Effector memory CD4-positive, alpha-beta T cell (primary cell): Measurements from ENCODE around the gene PPP2R5D.

Experiments used
- DNase-seq, 3 donors: peaks; one replicate each; pipeline ENCODE4 v3.0.0-alpha.2; 2020
- H3K27ac ChIP-seq: 2 replicates; pipeline ENCODE4 v1.7.0; 2013; ENCODE audit warnings: mild to moderate bottlenecking, low read length, moderate library complexity; ENCODE audit not compliant: insufficient read depth, poor library complexity, severe bottlenecking
- H3K27me3 ChIP-seq: replicated peaks from 2 replicates; pipeline ENCODE4 v1.7.0; 2013; ENCODE audit warnings: mild to moderate bottlenecking, low read length; ENCODE audit not compliant: insufficient read depth, control insufficient read depth, poor library complexity, severe bottlenecking
- H3K36me3 ChIP-seq: 2 replicates; pipeline ENCODE4 v1.7.0; 2013; ENCODE audit warnings: mild to moderate bottlenecking, low read length, moderate library complexity; ENCODE audit not compliant: control insufficient read depth, insufficient read depth
- H3K4me1 ChIP-seq: 2 replicates; pipeline ENCODE4 v1.7.0; 2013; ENCODE audit warnings: low read length, mild to moderate bottlenecking; ENCODE audit not compliant: control insufficient read depth, insufficient read depth, poor library complexity, severe bottlenecking
- H3K4me3 ChIP-seq: 2 replicates; pipeline ENCODE4 v1.7.0; 2013; ENCODE audit warnings: low read length, low read depth, mild to moderate bottlenecking; ENCODE audit not compliant: insufficient read depth, poor library complexity, severe bottlenecking
- H3K9me3 ChIP-seq: 2 replicates; pipeline ENCODE4 v1.7.0; 2013; ENCODE audit warnings: mild to moderate bottlenecking, low read length, moderate library complexity; ENCODE audit not compliant: control insufficient read depth

PPP2R5D gene

GRCh38 chr6:42971746-42972327, 12.5 kb upstream of the PPP2R5D start:
- Histone ChIP-seq H3K27ac (no peak overlapping the region), H3K9me3 (no peaks in the 10 kb centered on the region), H3K4me3 (no peak overlapping the region), H3K36me3 (peaks cover 3% of the 10 kb centered on the region), H3K4me1 (no peaks in the 10 kb centered on the region), H3K27me3 (no peaks in the 10 kb centered on the region)
- DNase-seq = no peak

DNA sequence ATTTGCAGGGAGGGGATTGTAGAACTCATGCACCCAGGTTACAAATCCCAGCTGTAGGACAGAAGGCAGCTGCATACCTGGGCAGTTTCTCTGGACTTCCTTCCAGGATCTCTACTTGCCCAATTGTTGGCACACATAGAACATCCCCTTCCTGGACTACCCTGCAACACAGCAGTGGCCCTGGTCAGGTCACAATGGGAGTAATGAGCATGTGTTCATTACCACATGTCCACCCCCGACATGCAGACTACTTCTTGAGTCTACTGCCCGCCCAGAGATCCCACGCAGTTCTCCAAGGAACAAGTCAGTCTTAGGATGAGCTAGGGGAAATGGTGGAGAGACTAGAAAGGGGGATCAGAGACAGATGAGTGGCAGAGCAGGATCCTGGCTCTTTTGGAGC, 10.4 kb upstream of the PPP2R5D start:
- H3K4me3 ChIP-seq = no peak overlapping the region
- no peaks in the 10 kb centered on the region for H3K27me3 ChIP-seq
- H3K4me1 ChIP-seq = peaks cover 11% of the 10 kb centered on the region
- H3K36me3 ChIP-seq = no peaks in the 10 kb centered on the region
- no peaks in the 10 kb centered on the region for H3K9me3 ChIP-seq
- no peak overlapping the region for H3K27ac ChIP-seq
- no peak for DNase-seq

DNA sequence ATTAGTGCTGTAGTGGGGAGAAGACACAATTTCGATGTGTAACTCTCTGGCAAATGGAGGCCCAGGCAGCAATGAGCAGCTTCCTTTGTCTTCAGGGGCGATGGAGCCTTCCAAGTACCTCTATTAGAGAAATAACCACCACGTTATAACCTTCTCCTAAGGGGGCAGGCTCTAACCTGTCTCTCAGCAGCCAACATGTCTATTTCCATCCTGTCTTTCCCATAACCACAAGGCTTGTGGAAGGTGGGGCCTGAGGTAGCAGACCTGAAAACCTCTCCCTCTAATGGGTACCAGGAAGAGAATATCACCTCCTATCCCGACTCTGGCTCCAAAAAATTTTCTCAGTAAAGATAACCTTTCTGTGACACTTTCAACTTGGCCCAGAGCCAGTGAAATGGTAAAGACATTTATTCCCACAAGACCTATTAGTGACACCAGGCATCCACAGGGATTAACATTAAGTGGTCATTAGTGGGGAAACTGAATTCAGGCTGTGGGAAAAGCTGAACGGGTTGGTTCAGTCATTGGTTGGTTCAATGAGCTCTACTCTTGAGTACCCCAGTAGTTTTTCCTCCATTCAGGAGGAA, 9.4 kb upstream of the PPP2R5D start:
- no peak overlapping the region for H3K4me3 ChIP-seq
- H3K27ac ChIP-seq = no peak overlapping the region
- no peaks in the 10 kb centered on the region for H3K9me3 ChIP-seq
- H3K4me1 ChIP-seq = peaks cover 15% of the 10 kb centered on the region
- no peaks in the 10 kb centered on the region for H3K36me3 ChIP-seq
- no peak for DNase-seq
- no peaks in the 10 kb centered on the region for H3K27me3 ChIP-seq

GRCh38 chr6:42978487-42978838, 5.9 kb upstream of the PPP2R5D start:
- peak overlapping the region; percentile 83 for H3K27ac ChIP-seq
- no peak for DNase-seq
- peak overlapping the region; percentile 80 for H3K4me3 ChIP-seq
- H3K27me3 ChIP-seq = no peaks in the 10 kb centered on the region
- no peaks in the 10 kb centered on the region for H3K36me3 ChIP-seq
- H3K4me1 ChIP-seq = peaks cover 22% of the 10 kb centered on the region
- H3K9me3 ChIP-seq = no peaks in the 10 kb centered on the region

DNA sequence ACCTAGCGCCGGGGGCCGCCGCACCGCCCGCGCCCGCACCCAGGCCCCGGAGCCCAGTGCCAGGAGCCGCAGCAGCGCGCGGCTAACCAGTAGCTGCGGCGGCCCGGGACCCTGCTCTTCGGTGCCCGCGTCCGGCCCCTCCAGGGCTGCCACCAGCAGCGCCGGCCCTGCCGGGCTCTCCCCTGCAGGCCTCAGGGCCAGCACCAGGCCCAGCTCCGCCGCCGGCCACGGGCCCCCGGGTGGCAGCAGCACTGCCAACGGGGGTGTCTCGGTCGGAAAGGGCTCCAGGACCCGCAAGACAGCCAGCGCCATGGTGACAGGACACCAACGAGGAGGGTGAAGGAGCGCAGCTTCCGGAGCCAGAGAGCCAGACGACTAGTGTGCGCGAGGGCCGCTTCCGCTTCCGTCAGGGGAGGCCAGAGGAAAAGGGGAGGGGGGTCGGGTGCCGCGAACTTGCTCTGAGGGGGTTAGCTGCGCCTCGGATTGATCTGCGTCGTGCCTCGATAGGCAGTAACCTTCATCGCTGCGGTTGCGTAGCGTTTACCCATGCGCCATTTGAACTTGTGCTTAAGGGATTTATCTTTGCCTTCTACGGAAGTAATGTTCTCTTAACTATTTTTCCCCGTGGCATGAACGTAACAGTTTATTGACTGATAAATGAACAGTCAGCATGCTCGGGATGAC, 5.4 kb upstream of the PPP2R5D start, which contains the start of gene PEX6:
TSS of gene PEX6 (minus strand) at position 343 of the 684 bp plus-strand sequence. CDS start at position 312, 31 bp downstream.
- no peaks in the 10 kb centered on the region for H3K9me3 ChIP-seq
- H3K36me3 ChIP-seq = no peaks in the 10 kb centered on the region
- peak within 1 kb of the TSS; percentile 83 for H3K27ac ChIP-seq
- H3K4me1 ChIP-seq = peaks cover 27% of the 10 kb centered on the region
- peak; percentile 86 to 90 (median 89) for DNase-seq
- H3K4me3 ChIP-seq = peak within 1 kb of the TSS; percentile 80
- no peaks in the 10 kb centered on the region for H3K27me3 ChIP-seq

DNA sequence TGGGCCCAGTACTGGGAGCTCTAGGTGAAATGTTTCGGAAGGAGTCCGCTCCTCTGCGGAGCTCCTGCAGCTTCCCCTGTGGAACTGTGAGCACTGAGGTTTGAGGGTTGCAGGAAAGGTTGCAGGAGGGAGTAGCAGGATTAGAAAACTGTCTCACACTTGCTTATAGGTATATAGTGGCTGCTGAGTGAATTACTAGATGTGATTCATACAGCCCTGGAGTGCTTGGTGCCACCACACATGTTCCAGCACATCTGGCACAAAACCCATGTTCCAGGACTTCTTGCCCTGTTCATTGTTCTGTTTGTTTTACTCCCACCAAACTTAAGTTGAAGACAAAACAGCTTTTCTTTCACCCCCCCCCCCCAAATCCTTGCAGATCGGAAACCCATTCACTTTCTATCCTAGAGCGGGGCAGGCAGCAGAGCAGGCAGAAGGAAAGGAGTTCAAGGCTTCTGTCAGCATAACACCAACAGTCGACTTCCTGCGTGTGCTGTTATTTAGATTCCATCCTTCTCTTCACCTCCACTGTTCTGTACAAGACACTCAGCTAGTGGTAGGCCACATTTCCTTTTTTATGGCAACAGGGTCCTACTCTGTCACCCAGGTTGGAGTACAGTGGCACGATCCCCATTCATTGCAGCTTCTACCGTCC, 4.7 kb upstream of the PPP2R5D start:
- Histone ChIP-seq H3K9me3 (no peaks in the 10 kb centered on the region), H3K36me3 (no peaks in the 10 kb centered on the region), H3K27me3 (no peaks in the 10 kb centered on the region), H3K4me1 (peaks cover 28% of the 10 kb centered on the region), H3K4me3 (peak overlapping the region; percentile 80), H3K27ac (peak overlapping the region; percentile 83)
- DNase-seq = no peak

GRCh38 chr6:42981836-42982235, 2.5 kb upstream of the PPP2R5D start:
- peaks cover 44% of the 10 kb centered on the region for H3K4me1 ChIP-seq

GRCh38 chr6:42984924-42985475, 630 bp downstream of the PPP2R5D start:
- Histone ChIP-seq H3K36me3 (peaks cover 15% of the 10 kb centered on the region), H3K9me3 (no peaks in the 10 kb centered on the region), H3K4me1 (peaks cover 40% of the 10 kb centered on the region), H3K27ac (peak overlapping the region; percentile 85), H3K4me3 (peak overlapping the region; percentile 95), H3K27me3 (no peaks in the 10 kb centered on the region)
- DNase-seq = no peak

More at GRCh38 chr6:42981836-42982235, 2.5 kb upstream of the PPP2R5D start:
- no peak for DNase-seq
- Histone ChIP-seq H3K36me3 (no peaks in the 10 kb centered on the region), H3K4me3 (no peak overlapping the region), H3K9me3 (no peaks in the 10 kb centered on the region), H3K27ac (no peak overlapping the region), H3K27me3 (no peaks in the 10 kb centered on the region)

- peaks cover 27% of the 10 kb centered on the region for H3K36me3 ChIP-seq
- no peak for DNase-seq
- H3K27ac ChIP-seq = no peak overlapping the region
- no peaks in the 10 kb centered on the region for H3K27me3 ChIP-seq
- H3K4me1 ChIP-seq = peaks cover 33% of the 10 kb centered on the region
- no peak overlapping the region for H3K4me3 ChIP-seq
- H3K9me3 ChIP-seq = no peaks in the 10 kb centered on the region
Observed at GRCh38 chr6:42987533-42988451, 3.4 kb downstream of the PPP2R5D start.
